Activated CD8-positive, alpha-beta memory T cell treated with anti-CD3 and anti-CD28 coated beads, Interleukin-2, amount 10 ng/mL, durations not matched to agents 7 days and 5 days (primary cell): ENCODE data around the gene OIP5. TPM values are rescaled to one million over a fixed set of nuclear protein-coding genes. Genes with fewer than 3 reads are reported as not detected.
A peak's percentile ranks its signal among the peaks of the same experiment; 100 is the strongest.
"Not testable (repeated sequence)": the region's sequence is repeated elsewhere in the genome, so short reads cannot be mapped to it uniquely, and the experiment has no call there.

Source experiments
- ATAC-seq: fragments of 150-1000 bp; cut with Tn5 transposase; one replicate; pipeline ENCODE4 v1.10.0; 2021; ENCODE audit warnings: moderate library complexity
- CTCF ChIA-PET: fragments of 350-600 bp; sonication (Branson Sonifier 250); formaldehyde crosslinking; loops from one replicate; lab custom pipeline; 2021; ENCODE audit warnings: antibody characterized with exemption; lab: Charles Lee
- DNase-seq: peaks from one replicate; pipeline ENCODE4 v3.0.0-alpha.2; 2020
- H3K27ac Mint-ChIP-seq: one replicate; pipeline ENCODE4 v1.8.0; 2021; ENCODE audit warnings: mild to moderate bottlenecking, mixed read lengths
- H3K27me3 Mint-ChIP-seq: one replicate; pipeline ENCODE4 v1.8.0; 2021; ENCODE audit warnings: mixed read lengths
- H3K36me3 Mint-ChIP-seq: one replicate; pipeline ENCODE4 v1.8.0; 2021; ENCODE audit warnings: mild to moderate bottlenecking, mixed read lengths
- H3K4me1 Mint-ChIP-seq: one replicate; pipeline ENCODE4 v1.8.0; 2021; ENCODE audit warnings: mixed read lengths
- H3K4me3 Mint-ChIP-seq: one replicate; pipeline ENCODE4 v1.8.0; 2021; ENCODE audit warnings: mild to moderate bottlenecking, moderate library complexity, mixed read lengths
- H3K9me3 Mint-ChIP-seq: one replicate; pipeline ENCODE4 v1.8.0; 2022; ENCODE audit warnings: low read depth, mixed read lengths
- total RNA-seq, 2 experiments: library from RNA; stranded (reverse); gene quantifications; one replicate each; pipeline ENCODE4 v1.2.3, GENCODE V29; 2021

Gene OIP5
- total RNA-seq, 2 experiments from 2014 or later: 21.1 to 21.2 TPM

- Mint-ChIP-seq H3K9me3 (no peaks in the 10 kb centered on the region), H3K27me3 (peaks cover 2% of the 10 kb centered on the region), H3K36me3 (peaks cover 62% of the 10 kb centered on the region), H3K4me1 (peaks cover 53% of the 10 kb centered on the region), H3K27ac (peak overlapping the region; percentile 18), H3K4me3 (peak overlapping the region; percentile 21)
- ATAC-seq: no peak
- DNase-seq: no peak
- CTCF ChIA-PET: no interaction called here
These were observed 43.9 kb downstream of the OIP5 start for GRCh38 chr15:41288464-41288863.

GRCh38 chr15:41286665-41287333, 45.6 kb downstream of the OIP5 start:
- CTCF ChIA-PET: interaction anchor here (1.6 kb wide), 1 partner anchor 428 kb away, joined by 5 read pairs; no protein-coding TSS in a partner anchor
- peaks cover 57% of the 10 kb centered on the region for H3K36me3 Mint-ChIP-seq
- H3K4me3 Mint-ChIP-seq: peak overlapping the region; percentile 9
- no peaks in the 10 kb centered on the region for H3K9me3 Mint-ChIP-seq
- DNase-seq: no peak
- peak overlapping the region; percentile 16 for H3K27ac Mint-ChIP-seq
- H3K27me3 Mint-ChIP-seq: peaks cover 2% of the 10 kb centered on the region
- ATAC-seq: no peak
- peaks cover 64% of the 10 kb centered on the region for H3K4me1 Mint-ChIP-seq

- Mint-ChIP-seq H3K4me1 (peaks cover 53% of the 10 kb centered on the region), H3K36me3 (peaks cover 48% of the 10 kb centered on the region), H3K9me3 (no peaks in the 10 kb centered on the region), H3K4me3 (peak overlapping the region; percentile 94), H3K27ac (peak overlapping the region; percentile 95), H3K27me3 (peaks cover 2% of the 10 kb centered on the region)
- no peak for DNase-seq
- ATAC-seq: no peak
- CTCF ChIA-PET: interaction anchor here (0.8 to 1.8 kb wide), 5 partner anchors 47 to 426 kb away, joined by 3 to 5 read pairs (median 5); partner anchors contain the start of genes CHP1, EXD1, NUSAP1 and OIP5
These were observed 47.1 kb downstream of the OIP5 start for GRCh38 chr15:41285285-41285684.

GRCh38 chr15:41284427-41285177, 47.8 kb downstream of the OIP5 start:
- ATAC-seq (no peak), DNase-seq (no peak)
- Mint-ChIP-seq H3K27ac (peak overlapping the region; percentile 95), H3K27me3 (peaks cover 2% of the 10 kb centered on the region), H3K9me3 (no peaks in the 10 kb centered on the region), H3K4me3 (peak overlapping the region; percentile 94), H3K36me3 (peaks cover 50% of the 10 kb centered on the region), H3K4me1 (peaks cover 51% of the 10 kb centered on the region)
- CTCF ChIA-PET: interaction anchor here (1.0 to 1.8 kb wide), 7 partner anchors 25 to 378 kb away, joined by 3 to 7 read pairs (median 4); partner anchors contain the start of genes CHP1, EXD1, INO80 and NUSAP1

DNA sequence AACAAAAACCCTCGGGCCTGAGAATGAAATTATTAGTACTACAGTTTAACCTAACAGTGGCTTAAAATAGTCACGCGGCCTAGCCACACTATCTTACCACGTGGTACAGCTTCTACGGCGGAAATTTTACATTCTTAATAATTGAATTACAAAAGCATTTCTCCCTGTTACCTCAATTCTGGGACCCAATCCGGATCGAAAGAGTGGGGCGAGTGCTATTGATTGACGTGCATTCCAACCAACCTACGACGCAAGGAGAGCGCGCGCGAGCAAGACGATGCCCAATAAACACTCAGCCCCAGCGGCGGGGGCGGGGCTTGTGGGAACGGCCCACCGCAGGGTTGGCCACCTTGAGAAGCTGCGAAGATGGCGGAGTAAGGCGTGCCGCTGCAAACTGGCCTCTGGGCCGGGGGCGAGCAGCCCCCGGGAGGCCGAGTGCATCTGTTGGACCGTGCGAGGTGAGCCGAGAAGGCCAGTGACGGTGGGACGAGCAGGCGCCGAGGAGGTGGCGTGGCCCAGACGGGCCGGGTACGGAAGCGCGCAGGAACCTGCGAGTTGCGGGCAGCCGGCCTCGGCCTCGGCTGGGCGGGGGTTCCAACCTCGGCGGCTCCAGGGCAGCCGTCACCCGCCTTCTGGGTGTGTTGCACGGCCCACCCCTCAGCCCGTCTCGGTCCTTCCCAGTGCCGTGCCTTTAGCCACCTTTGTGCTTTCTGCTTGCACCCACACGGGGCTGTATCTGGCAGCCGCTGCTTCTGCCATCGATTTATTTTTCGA, 48.6 kb downstream of the OIP5 start:
- Mint-ChIP-seq H3K4me1 (peaks cover 47% of the 10 kb centered on the region), H3K9me3 (no peaks in the 10 kb centered on the region), H3K27me3 (peaks cover 2% of the 10 kb centered on the region), H3K36me3 (peaks cover 53% of the 10 kb centered on the region), H3K27ac (peak overlapping the region; percentile 95), H3K4me3 (peak overlapping the region; percentile 94)
- DNase-seq (peak; percentile 98), ATAC-seq (peak; percentile 96)
- CTCF ChIA-PET: interaction anchor here (1.0 to 1.5 kb wide), 6 partner anchors 13 to 168 kb away, joined by 3 to 7 read pairs (median 4); partner anchors contain the start of genes CHP1, EXD1, INO80 and NUSAP1

DNA sequence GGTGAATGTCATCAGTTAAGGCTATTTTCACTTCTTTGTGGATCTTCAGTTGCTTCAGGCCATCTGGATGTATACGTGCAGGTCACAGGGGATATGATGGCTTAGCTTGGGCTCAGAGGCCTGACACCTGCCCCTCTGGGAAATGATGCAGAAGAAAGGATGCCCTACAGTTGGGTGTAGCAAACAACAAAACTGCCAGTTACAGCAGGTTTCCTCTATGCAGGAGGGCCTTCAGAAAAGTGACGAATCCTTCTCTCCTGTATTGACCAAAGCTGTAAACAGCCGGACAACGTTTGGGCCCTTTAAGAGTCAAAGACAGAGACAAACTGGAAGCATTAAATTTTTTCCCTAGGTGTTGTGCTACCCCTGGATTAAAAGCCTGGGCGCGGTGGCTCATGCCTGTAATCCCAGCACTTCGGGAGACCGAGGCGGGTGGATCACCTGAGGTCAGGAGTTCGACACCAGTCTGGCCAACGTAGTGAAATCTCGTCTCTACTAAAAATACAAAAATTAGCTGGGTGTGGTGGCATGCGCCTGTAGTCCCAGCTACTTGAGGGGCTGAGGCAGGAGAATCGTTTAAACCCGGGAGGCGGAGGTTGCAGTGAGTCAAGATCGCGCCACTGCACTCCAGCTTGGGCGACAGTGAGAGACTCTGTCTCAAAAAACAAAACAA, 49.3 kb downstream of the OIP5 start:
- DNase-seq, H3K9me3 Mint-ChIP-seq, ATAC-seq, H3K27me3 Mint-ChIP-seq: not testable (repeated sequence)
- Mint-ChIP-seq H3K36me3 (peaks cover 49% of the 10 kb centered on the region), H3K4me3 (peak overlapping the region; percentile 94), H3K4me1 (peaks cover 40% of the 10 kb centered on the region), H3K27ac (peak overlapping the region; percentile 95)
- CTCF ChIA-PET: interaction anchor here (1.0 to 1.5 kb wide), 6 partner anchors 12 to 167 kb away, joined by 3 to 7 read pairs (median 4); partner anchors contain the start of genes CHP1, EXD1, INO80 and NUSAP1

DNA sequence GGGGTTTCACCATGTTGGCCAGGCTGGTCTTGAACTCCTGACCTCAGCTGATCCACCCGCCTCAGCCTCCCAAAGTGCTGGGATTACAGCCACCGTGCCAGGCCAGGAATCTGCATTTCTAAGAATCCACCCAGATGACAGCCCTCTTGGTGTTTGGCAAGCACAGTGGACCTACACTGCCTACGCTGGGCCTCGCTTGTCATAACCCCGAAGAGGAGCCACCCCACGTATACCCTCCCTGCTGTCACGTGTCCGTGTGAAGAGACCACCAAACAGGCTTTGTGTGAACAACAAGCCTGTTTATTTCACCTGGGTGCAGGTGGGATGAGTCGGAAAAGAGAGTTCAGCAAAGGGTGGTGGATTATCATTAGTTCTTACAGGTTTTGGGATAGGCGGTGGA, 50.0 kb downstream of the OIP5 start:
- H3K9me3 Mint-ChIP-seq, DNase-seq, H3K27me3 Mint-ChIP-seq, ATAC-seq: not testable (repeated sequence)
- Mint-ChIP-seq H3K4me3 (peak overlapping the region; percentile 94), H3K4me1 (peaks cover 35% of the 10 kb centered on the region), H3K36me3 (peaks cover 44% of the 10 kb centered on the region), H3K27ac (peak overlapping the region; percentile 95)
- CTCF ChIA-PET: interaction anchor here (1.3 kb wide), 1 partner anchor 11 kb away, joined by 3 read pairs; no protein-coding TSS in a partner anchor

- Mint-ChIP-seq H3K4me1 (peaks cover 26% of the 10 kb centered on the region), H3K9me3 (no peaks in the 10 kb centered on the region), H3K27me3 (peaks cover 2% of the 10 kb centered on the region), H3K36me3 (peaks cover 33% of the 10 kb centered on the region), H3K4me3 (no peak overlapping the region), H3K27ac (no peak overlapping the region)
- DNase-seq: no peak
- CTCF ChIA-PET: no interaction called here
- no peak for ATAC-seq
These were observed 51.2 kb downstream of the OIP5 start for GRCh38 chr15:41281236-41281635.

DNA sequence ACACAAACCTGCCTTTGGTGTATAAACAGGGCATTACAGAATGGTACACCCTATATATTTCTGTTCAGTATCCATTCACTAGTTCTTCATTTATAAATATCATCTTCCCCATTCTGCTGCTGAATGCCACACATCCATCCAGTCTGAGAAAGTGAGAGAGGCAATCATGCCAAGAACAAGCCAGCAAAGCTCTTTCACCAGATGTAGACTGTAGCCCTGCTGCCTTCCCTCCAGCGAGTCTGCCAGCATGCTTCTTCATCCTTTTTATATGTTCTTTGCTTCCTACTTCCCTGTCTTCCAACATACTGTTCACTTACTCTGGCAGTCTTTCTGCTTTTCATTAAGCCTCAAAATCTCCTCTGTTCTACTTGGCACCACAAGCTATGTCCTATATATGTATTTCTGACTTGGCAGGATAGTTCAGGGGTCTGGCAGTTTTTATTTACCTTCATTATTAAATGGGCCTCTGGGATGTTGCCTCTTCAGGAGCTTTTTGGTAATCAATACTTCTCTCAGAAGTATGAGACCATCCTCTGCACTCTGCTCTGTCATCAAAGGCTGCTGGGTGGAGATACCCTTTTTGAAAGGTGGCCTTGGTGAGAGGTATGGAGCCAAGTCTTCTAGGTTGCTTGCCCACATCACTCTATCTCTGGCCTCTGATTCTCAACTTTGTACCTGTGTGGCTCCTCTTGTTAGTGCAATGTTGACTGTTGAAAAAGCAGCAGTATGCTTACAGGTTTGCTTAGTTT, 52.7 kb downstream of the OIP5 start:
- Mint-ChIP-seq H3K9me3 (no peaks in the 10 kb centered on the region), H3K4me1 (peaks cover 15% of the 10 kb centered on the region), H3K4me3 (no peak overlapping the region), H3K36me3 (peaks cover 20% of the 10 kb centered on the region), H3K27me3 (peaks cover 2% of the 10 kb centered on the region), H3K27ac (no peak overlapping the region)
- CTCF ChIA-PET: no interaction called here
- DNase-seq: no peak
- ATAC-seq: no peak

DNA sequence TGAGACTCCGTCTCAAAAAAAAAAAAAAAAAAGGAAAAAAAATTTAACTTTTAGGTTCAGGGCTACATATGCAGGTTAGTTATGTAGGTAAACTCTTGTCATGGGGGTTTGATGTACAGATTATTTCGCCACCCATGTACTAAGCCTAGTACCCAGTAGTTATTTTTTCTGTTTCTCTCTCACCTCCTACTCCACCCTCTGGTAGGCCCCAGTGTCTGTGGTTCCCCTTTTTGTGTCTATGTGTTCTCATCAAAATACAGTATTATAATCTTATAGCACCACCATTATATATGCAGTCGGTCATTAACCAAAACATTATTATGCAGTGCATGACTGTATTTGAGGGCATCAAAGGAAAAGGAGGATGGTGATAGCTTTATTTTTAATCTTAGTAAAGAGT, 54.1 kb downstream of the OIP5 start:
- H3K36me3 Mint-ChIP-seq: peaks cover 13% of the 10 kb centered on the region
- peaks cover 10% of the 10 kb centered on the region for H3K4me1 Mint-ChIP-seq
- ATAC-seq (no peak), DNase-seq (no peak)
- H3K4me3 Mint-ChIP-seq: no peak overlapping the region
- no peaks in the 10 kb centered on the region for H3K9me3 Mint-ChIP-seq
- CTCF ChIA-PET: interaction anchor here (0.6 kb wide), 1 partner anchor 143 kb away, joined by 3 read pairs; no protein-coding TSS in a partner anchor
- no peaks in the 10 kb centered on the region for H3K27me3 Mint-ChIP-seq
- no peak overlapping the region for H3K27ac Mint-ChIP-seq

DNA sequence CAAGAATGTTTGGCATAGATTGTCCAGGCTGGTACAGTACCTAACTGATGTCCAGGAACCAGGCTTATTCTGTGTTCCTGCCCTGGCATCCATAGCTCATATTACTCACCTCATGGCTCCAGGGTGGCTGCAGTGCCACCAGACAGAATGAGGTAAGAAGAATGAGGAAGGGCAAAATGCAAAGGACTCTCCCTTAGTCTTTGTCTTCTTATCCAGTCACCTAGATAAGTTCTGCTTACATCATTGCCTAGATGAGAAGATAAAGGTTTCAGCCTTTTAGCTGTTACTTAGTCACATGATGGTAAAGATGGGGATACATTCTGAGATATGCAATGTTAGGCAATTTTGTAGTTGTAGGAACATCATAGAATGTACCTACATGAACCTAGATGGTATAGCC, 55.6 kb downstream of the OIP5 start:
- Mint-ChIP-seq H3K36me3 (peaks cover 13% of the 10 kb centered on the region), H3K4me3 (no peak overlapping the region), H3K4me1 (no peaks in the 10 kb centered on the region), H3K9me3 (no peaks in the 10 kb centered on the region), H3K27me3 (no peaks in the 10 kb centered on the region), H3K27ac (no peak overlapping the region)
- CTCF ChIA-PET: no interaction called here
- DNase-seq: no peak
- ATAC-seq: no peak

DNA sequence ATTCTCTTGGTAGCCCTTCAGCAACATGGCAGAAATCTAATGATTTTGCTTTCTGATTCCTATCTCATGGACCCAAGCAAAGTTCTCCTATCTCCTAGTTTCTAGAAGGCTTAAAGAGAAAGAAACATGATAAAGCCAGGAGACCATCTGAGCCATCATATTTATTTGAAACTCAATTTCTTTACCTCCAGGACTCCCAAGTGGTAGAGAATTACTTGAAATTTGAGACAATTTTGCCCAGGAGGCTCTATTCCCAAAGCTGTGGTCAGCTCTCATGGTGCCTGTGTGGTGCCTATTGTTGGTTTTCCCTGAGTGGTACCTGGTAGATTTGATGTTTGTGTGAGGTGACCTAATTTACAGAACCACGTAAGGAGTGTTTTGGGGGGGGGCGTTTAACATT, 62.5 kb downstream of the OIP5 start:
- no peak overlapping the region for H3K4me3 Mint-ChIP-seq
- ATAC-seq (no peak), DNase-seq (no peak)
- no peaks in the 10 kb centered on the region for H3K9me3 Mint-ChIP-seq
- H3K27ac Mint-ChIP-seq: no peak overlapping the region
- H3K27me3 Mint-ChIP-seq: no peaks in the 10 kb centered on the region
- H3K4me1 Mint-ChIP-seq: no peaks in the 10 kb centered on the region
- CTCF ChIA-PET: no interaction called here
- peaks cover 9% of the 10 kb centered on the region for H3K36me3 Mint-ChIP-seq
